HFF-Myc (cell line): ENCODE results near the gene CDH11.

Experiments
- DNase-seq: peaks from one replicate; pipeline ENCODE4 v3.0.0-alpha.2; 2011; ENCODE audit warnings: low read depth; ENCODE audit errors: extremely low read depth
- H3K4me3 ChIP-seq: replicated peaks from 2 replicates; pipeline ENCODE4 v1.5.1; 2011; ENCODE audit warnings: low read depth, mild to moderate bottlenecking, control low read depth, low read length
- TF ChIP-seq, protein P1 (sequence below): IDR thresholded peaks from 2 replicates; pipeline ENCODE4 v1.5.1; 2012; ENCODE audit warnings: mild to moderate bottlenecking, low read depth, low read length, control low read depth; ENCODE audit errors: missing control alignments

Gene CDH11

DNA sequence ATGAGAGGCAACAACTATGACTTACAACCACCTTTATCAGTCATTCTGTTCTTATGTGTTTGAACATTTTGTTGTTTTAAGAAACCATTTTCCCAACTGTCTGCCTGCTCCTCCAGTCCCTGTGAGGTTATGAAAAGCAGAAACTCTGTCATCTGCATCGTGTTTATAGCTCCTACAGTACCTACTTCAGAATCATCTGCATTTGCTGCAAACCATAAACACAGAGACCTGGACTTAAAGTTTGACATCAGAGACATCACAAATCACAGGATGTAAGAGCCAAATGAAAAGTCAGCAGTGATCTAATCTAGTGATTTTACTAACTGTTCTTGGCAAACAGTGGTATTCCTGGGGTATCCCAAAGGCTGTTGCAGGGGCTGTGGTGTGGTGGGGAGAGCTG, 55.2 kb downstream of the CDH11 start:
- TF ChIP-seq, protein P1, sequence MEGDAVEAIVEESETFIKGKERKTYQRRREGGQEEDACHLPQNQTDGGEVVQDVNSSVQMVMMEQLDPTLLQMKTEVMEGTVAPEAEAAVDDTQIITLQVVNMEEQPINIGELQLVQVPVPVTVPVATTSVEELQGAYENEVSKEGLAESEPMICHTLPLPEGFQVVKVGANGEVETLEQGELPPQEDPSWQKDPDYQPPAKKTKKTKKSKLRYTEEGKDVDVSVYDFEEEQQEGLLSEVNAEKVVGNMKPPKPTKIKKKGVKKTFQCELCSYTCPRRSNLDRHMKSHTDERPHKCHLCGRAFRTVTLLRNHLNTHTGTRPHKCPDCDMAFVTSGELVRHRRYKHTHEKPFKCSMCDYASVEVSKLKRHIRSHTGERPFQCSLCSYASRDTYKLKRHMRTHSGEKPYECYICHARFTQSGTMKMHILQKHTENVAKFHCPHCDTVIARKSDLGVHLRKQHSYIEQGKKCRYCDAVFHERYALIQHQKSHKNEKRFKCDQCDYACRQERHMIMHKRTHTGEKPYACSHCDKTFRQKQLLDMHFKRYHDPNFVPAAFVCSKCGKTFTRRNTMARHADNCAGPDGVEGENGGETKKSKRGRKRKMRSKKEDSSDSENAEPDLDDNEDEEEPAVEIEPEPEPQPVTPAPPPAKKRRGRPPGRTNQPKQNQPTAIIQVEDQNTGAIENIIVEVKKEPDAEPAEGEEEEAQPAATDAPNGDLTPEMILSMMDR = no peak
- no peak for DNase-seq
- H3K4me3 ChIP-seq = no peak overlapping the region

- TF ChIP-seq, protein P1 = no peak
- no peak overlapping the region for H3K4me3 ChIP-seq
- no peak for DNase-seq
Measured at GRCh38 chr16:65065031-65065430, 56.8 kb downstream of the CDH11 start.

DNA sequence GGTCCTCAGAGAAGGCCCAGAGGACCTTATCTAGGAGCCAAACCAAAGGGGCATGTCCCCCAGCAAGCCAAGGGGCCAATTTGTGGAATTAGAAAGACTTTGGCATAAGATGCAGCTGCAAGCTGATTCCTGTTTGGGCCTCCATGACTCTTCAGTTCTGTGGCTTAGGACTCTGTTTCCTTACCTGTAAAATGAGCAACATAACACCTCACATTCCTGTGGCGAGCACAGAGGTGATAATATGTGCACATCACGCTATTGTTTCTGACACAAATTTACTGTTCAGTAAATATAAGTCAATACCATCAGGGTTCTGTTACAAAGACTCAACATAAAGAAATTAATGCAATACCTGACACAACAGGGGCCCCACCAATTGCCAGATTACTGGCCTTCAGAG, 57.7 kb downstream of the CDH11 start:
- H3K4me3 ChIP-seq = no peak overlapping the region
- no peak for DNase-seq
- TF ChIP-seq, protein P1 = no peak

DNA sequence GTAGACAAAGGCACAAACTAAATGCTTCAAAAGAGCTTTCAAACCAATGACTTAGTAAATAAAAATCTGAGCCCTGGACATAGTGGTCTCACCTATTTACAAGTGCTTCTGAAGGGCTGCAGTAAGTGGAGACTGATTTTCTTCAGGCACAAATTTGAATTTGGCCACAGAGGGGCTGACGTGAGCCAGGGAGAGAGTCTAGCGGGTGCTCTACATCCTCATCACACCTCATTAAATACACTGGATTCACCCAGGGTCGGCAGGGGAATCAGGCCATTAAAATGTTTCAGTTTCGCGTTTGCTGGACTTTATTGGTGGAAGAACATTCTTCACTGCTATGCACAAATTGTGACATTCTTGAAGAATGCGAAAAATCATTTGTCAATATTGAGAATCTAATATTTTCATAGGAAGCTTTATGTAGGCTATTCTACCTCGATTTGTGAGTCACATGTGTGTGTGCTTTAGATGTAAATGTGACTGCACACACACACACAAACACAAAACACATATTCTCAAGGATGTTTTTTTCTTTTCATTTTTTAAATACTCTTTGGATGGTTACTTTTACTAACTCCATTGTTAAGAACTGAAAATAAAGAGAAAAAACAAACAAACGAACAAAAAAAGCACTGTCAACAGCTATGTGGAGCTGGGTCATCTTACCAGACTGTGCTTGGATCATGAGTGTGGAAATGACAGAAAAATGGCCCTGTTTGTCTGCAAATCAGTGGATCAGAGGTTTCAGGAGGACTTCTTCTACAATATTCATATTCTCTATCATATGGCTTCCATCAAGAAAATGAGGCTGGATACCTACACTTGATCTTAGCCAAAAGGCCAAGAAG, 58.9 kb downstream of the CDH11 start:
- no peak for DNase-seq
- no peak overlapping the region for H3K4me3 ChIP-seq
- TF ChIP-seq, protein P1 = no peak

DNA sequence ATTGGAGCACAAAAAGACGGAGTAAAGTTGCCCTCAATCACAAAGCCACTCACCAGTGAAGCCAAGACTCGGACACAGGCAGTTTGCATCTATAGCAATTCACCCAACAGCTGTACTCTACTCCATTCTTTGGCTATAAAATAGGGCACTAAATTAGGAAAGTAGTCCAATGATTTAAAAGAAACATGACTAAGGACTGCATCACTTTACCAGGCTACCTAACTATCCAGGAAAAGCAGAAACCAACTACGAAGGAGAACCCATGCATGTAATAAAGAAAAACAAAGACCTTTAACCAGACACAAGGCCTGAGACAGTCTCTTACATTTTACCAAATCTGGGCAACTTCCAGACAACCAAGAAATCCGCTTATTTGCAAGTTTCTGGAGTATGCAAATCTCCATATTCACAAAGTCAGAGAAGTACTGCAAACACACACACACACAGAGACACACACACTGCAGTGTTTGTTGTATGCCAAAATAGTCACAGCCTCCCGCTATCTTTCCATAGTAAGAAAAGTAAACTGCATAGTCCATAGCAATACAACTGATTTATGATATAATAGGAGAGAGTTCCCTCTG, 59.8 kb downstream of the CDH11 start:
- no peak for DNase-seq
- TF ChIP-seq, protein P1 = no peak
- no peak overlapping the region for H3K4me3 ChIP-seq

DNA sequence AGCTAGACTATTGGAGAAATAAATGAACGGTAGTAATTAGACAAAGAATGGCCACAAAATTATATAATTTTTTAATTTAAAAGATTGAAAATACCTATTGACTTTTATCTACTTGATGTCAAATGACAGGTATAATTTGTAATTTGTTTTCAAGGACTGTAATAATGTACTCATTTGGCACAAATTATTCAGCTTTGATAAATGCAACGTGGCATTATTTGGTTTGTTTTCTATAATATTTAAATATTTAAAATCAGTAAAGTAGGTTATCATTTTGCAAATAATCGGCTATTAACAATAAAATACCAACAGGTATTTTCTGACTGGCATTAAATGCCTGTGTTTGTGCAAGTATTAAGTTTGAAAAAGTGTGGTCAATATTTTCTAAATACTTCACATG, 60.6 kb downstream of the CDH11 start:
- DNase-seq = no peak
- no peak overlapping the region for H3K4me3 ChIP-seq
- TF ChIP-seq, protein P1 = no peak
